DND-41 (cell line): ENCODE results near the gene TMEM44.

Experiments used
- CTCF ChIP-seq: IDR thresholded peaks from 2 replicates; pipeline ENCODE4 v1.5.1; 2012; ENCODE audit warnings: borderline replicate concordance, low read length, moderate library complexity, mild to moderate bottlenecking; ENCODE audit not compliant: poor library complexity, severe bottlenecking; ENCODE audit errors: extremely low read depth
- EZH2 ChIP-seq: IDR thresholded peaks from 3 replicates; pipeline ENCODE4 v1.6.1; 2012; ENCODE audit warnings: borderline replicate concordance, low read depth, mild to moderate bottlenecking, moderate library complexity, low read length, inconsistent platforms; ENCODE audit not compliant: severe bottlenecking

GRCh38 chr3:194584320-194584776 is 48.9 kb downstream of the TMEM44 start:
- TF ChIP-seq CTCF (no peak), EZH2 (no peak)
